H1 (cell line): ENCODE data around the gene CPE. TPM values are rescaled to one million over a fixed set of nuclear protein-coding genes. Genes with fewer than 3 reads are reported as not detected.

Experiments
- CTCF ChIA-PET: fragments of 300-600 bp; sonication (Branson Sonifier 250); formaldehyde crosslinking; loops from one replicate; lab custom pipeline; 2021; ENCODE audit not compliant: partially characterized antibody; lab: Charles Lee
- POLR2A ChIA-PET: fragments of 300-600 bp; sonication (Branson Sonifier 250); formaldehyde crosslinking; loops from one replicate; lab custom pipeline; 2021; ENCODE audit warnings: inconsistent platforms; ENCODE audit not compliant: partially characterized antibody; lab: Charles Lee
- DNase-seq, 2 experiments: peaks; one replicate each; pipeline versions ENCODE4 v3.0.0 to v3.0.0-alpha.2; 2010 to 2022; ENCODE audit warnings: low spot score in 2 of 2, low read depth in 1 of 2, mixed read lengths in 1 of 2
- FAIRE-seq: peaks from 2 replicates; lab custom pipeline; 2011; peaks lifted over from hg19 to GRCh38; lab: Jason Lieb, UNC
- H2AFZ ChIP-seq: 2 replicates; pipeline ENCODE4 v1.8.1; 2012; ENCODE audit warnings: low read length, inconsistent platforms
- H2AK5ac ChIP-seq: 2 replicates; pipeline ENCODE4 v1.6.1; 2013; ENCODE audit warnings: low read depth, low read length
- H2BK120ac ChIP-seq: replicated peaks from 2 replicates; pipeline ENCODE3; 2013; ENCODE audit warnings: low read depth, low read length, inconsistent platforms
- H2BK12ac ChIP-seq: 2 replicates; pipeline ENCODE4 v1.6.1; 2013; ENCODE audit warnings: low read depth, low read length
- H2BK15ac ChIP-seq: 2 replicates; pipeline ENCODE4 v1.6.1; 2013; ENCODE audit warnings: low read length
- H2BK20ac ChIP-seq: 2 replicates; pipeline ENCODE4 v1.6.1; 2013; ENCODE audit warnings: low read length
- H2BK5ac ChIP-seq: 2 replicates; pipeline ENCODE4 v1.6.1; 2013; ENCODE audit warnings: low read depth, low read length
- H3K14ac ChIP-seq: 2 replicates; pipeline ENCODE4 v1.6.1; 2013; ENCODE audit warnings: inconsistent platforms; ENCODE audit not compliant: insufficient read length
- H3K18ac ChIP-seq: 2 replicates; pipeline ENCODE4 v1.6.1; 2013; ENCODE audit warnings: low read length; ENCODE audit errors: extremely low read depth
- H3K23ac ChIP-seq: 2 replicates; pipeline ENCODE4 v1.6.1; 2013; ENCODE audit warnings: inconsistent platforms; ENCODE audit not compliant: insufficient read length
- H3K23me2 ChIP-seq: 2 replicates; pipeline ENCODE4 v1.6.1; 2013; ENCODE audit warnings: low read depth, low read length
- H3K27ac ChIP-seq: 2 replicates; pipeline ENCODE4 v1.6.1; 2011; ENCODE audit warnings: low read depth, low read length, inconsistent platforms
- H3K27me3 ChIP-seq, 4 experiments: replicated peaks in 1 of 4; 1 replicate in 1 of 4; 2 replicates in 3 of 4; pipeline versions ENCODE4 v1.6.1 to v1.8.1; 2011 to 2013; ENCODE audit warnings: low read length in 3 of 4, mild to moderate bottlenecking in 3 of 4, inconsistent platforms in 2 of 4, mixed read lengths in 2 of 4, moderate library complexity in 1 of 4; ENCODE audit not compliant: control insufficient read depth in 3 of 4, insufficient read depth in 3 of 4; ENCODE audit errors: extremely low read depth in 1 of 4
- H3K36me3 ChIP-seq, 4 experiments: 2 replicates each; pipeline versions ENCODE4 v1.6.1 to v1.8.1; 2011 to 2013; ENCODE audit warnings: mild to moderate bottlenecking in 4 of 4, low read length in 3 of 4, moderate library complexity in 2 of 4, control low read depth in 1 of 4, inconsistent platforms in 1 of 4; ENCODE audit not compliant: insufficient read depth in 4 of 4, control insufficient read depth in 2 of 4
- H3K4ac ChIP-seq: replicated peaks from 2 replicates; pipeline ENCODE3; 2013; ENCODE audit warnings: low read length, low read depth, mixed read lengths, inconsistent platforms; ENCODE audit not compliant: insufficient read length
- H3K4me1 ChIP-seq, 4 experiments: replicated peaks in 1 of 4; 1 replicate in 1 of 4; 2 replicates in 3 of 4; pipeline versions ENCODE4 v1.6.1 to v1.8.1; 2011 to 2013; ENCODE audit warnings: low read length in 3 of 4, inconsistent platforms in 2 of 4, mixed read lengths in 1 of 4; ENCODE audit not compliant: insufficient read depth in 4 of 4, control insufficient read depth in 3 of 4
- H3K4me2 ChIP-seq, 2 experiments: 2 replicates each; pipeline versions ENCODE4 v1.6.1 to v1.8.1; 2011 to 2013; ENCODE audit warnings: low read depth in 2 of 2, low read length in 2 of 2, control low read depth in 1 of 2, inconsistent platforms in 1 of 2, mild to moderate bottlenecking in 1 of 2; ENCODE audit not compliant: insufficient read depth in 1 of 2
- H3K4me3 ChIP-seq, 4 experiments: fragments of 200-600, 300-600 bp in 1 of 4; sonication (generic), shearing (Covaris generic), sonication (Bioruptor Twin) in 1 of 4; 2 replicates each; pipeline versions ENCODE4 v1.5.1 to v1.8.1; 2011 to 2016; ENCODE audit warnings: low read length in 4 of 4, low read depth in 3 of 4, control low read depth in 2 of 4, inconsistent platforms in 2 of 4, mild to moderate bottlenecking in 2 of 4, mixed read lengths in 1 of 4, moderate library complexity in 1 of 4; ENCODE audit not compliant: insufficient read depth in 2 of 4; ENCODE audit errors: extremely low read depth in 1 of 4
- H3K56ac ChIP-seq: replicated peaks from 2 replicates; pipeline ENCODE3; 2013; ENCODE audit warnings: low read depth, mild to moderate bottlenecking, mixed read lengths, low read length, inconsistent platforms; ENCODE audit not compliant: insufficient read length
- H3K79me1 ChIP-seq: 2 replicates; pipeline ENCODE4 v1.6.1; 2013; ENCODE audit warnings: low read depth, low read length, control low read depth
- H3K79me2 ChIP-seq, 2 experiments: 2 replicates each; pipeline versions ENCODE4 v1.6.1 to v1.8.1; 2012 to 2013; ENCODE audit warnings: low read length in 2 of 2, mild to moderate bottlenecking in 2 of 2, inconsistent platforms in 1 of 2; ENCODE audit not compliant: insufficient read depth in 2 of 2, control insufficient read depth in 1 of 2
- H3K9ac ChIP-seq, 4 experiments: replicated peaks in 1 of 4; 1 replicate in 1 of 4; 2 replicates in 3 of 4; pipeline versions ENCODE4 v1.6.1 to v1.8.1; 2011 to 2013; ENCODE audit warnings: low read depth in 3 of 4, low read length in 3 of 4, control low read depth in 2 of 4, mild to moderate bottlenecking in 2 of 4, moderate library complexity in 2 of 4, inconsistent platforms in 1 of 4; ENCODE audit errors: extremely low read depth in 1 of 4
- H3K9me3 ChIP-seq, 2 experiments: 2 replicates each; pipeline versions ENCODE4 v1.6.1 to v1.8.1; 2012 to 2013; ENCODE audit warnings: mild to moderate bottlenecking in 2 of 2, moderate library complexity in 2 of 2, control low read depth in 1 of 2, inconsistent platforms in 1 of 2, low read depth in 1 of 2, low read length in 1 of 2, mixed read lengths in 1 of 2; ENCODE audit not compliant: insufficient read depth in 2 of 2
- H4K20me1 ChIP-seq, 2 experiments: replicated peaks in 1 of 2; 2 replicates each; pipeline versions ENCODE3 to v1.8.1; 2011 to 2013; ENCODE audit warnings: inconsistent platforms in 2 of 2, low read length in 2 of 2, mild to moderate bottlenecking in 1 of 2; ENCODE audit not compliant: insufficient read depth in 2 of 2, control insufficient read depth in 1 of 2
- H4K5ac ChIP-seq: 2 replicates; pipeline ENCODE4 v1.6.1; 2013; ENCODE audit warnings: low read length, low read depth, mixed read lengths, inconsistent platforms; ENCODE audit not compliant: insufficient read length
- H4K8ac ChIP-seq: 2 replicates; pipeline ENCODE4 v1.8.0; 2013; ENCODE audit warnings: mild to moderate bottlenecking, moderate library complexity, low read length, inconsistent platforms; ENCODE audit not compliant: insufficient read depth; ENCODE audit errors: extremely low read depth
- H4K91ac ChIP-seq: replicated peaks from 2 replicates; pipeline ENCODE3; 2013; ENCODE audit warnings: low read length, mixed read lengths, inconsistent platforms; ENCODE audit not compliant: insufficient read length
- ASH2L ChIP-seq: fragments of 200-600, 300-600 bp; sonication (generic); IDR thresholded peaks from one replicate; pipeline ENCODE4 v1.7.1; 2017; ENCODE audit warnings: low read length
- BRCA1 ChIP-seq: IDR thresholded peaks from 2 replicates; pipeline ENCODE4 v1.6.1; 2012; ENCODE audit warnings: low read depth, low read length, improper control_type of control experiment
- CBX5 ChIP-seq: fragments of 300-800, 300-1000 bp; sonication (generic); IDR thresholded peaks from 2 replicates; pipeline ENCODE4 v1.7.1; 2016; ENCODE audit warnings: antibody characterized with exemption, low read length, low read depth
- CEBPB ChIP-seq: IDR thresholded peaks from 2 replicates; pipeline ENCODE4 v1.6.1; 2012; ENCODE audit warnings: low read depth, low read length
- GABPA ChIP-seq: IDR thresholded peaks from 2 replicates; pipeline ENCODE4 v1.6.1; 2011; ENCODE audit warnings: mild to moderate bottlenecking, low read length, moderate library complexity, borderline replicate concordance; ENCODE audit not compliant: insufficient read depth
- GTF2F1 ChIP-seq: IDR thresholded peaks from 2 replicates; pipeline ENCODE4 v1.6.1; 2012; ENCODE audit warnings: low read depth, low read length, improper control_type of control experiment, borderline replicate concordance
- KDM5A ChIP-seq: fragments of 200-600 bp; IDR thresholded peaks from 2 replicates; pipeline ENCODE4 v1.7.1; 2012; ENCODE audit warnings: mild to moderate bottlenecking, low read length, inconsistent platforms, mixed read lengths
- MAFK ChIP-seq: IDR thresholded peaks from 2 replicates; pipeline ENCODE4 v1.6.1; 2012; ENCODE audit warnings: low read depth, mild to moderate bottlenecking, improper control_type of control experiment, low read length
- SIX5 ChIP-seq: IDR thresholded peaks from 2 replicates; pipeline ENCODE4 v1.6.1; 2011; ENCODE audit warnings: mild to moderate bottlenecking, low read depth, low read length
- SP1 ChIP-seq: IDR thresholded peaks from 2 replicates; pipeline ENCODE4 v1.6.1; 2011; ENCODE audit warnings: low read depth, low read length
- SP4 ChIP-seq: IDR thresholded peaks from 2 replicates; pipeline ENCODE4 v1.6.1; 2012; ENCODE audit warnings: low read length, inconsistent platforms
- TAF1 ChIP-seq: IDR thresholded peaks from 2 replicates; pipeline ENCODE4 v1.6.1; 2011; ENCODE audit warnings: mild to moderate bottlenecking, low read depth, low read length
- TAF7 ChIP-seq: optimal IDR thresholded peaks from 2 replicates; pipeline ENCODE3; 2011; ENCODE audit warnings: low read depth, mild to moderate bottlenecking, inconsistent platforms, low read length, moderate library complexity, borderline replicate concordance
- TBP ChIP-seq: IDR thresholded peaks from 2 replicates; pipeline ENCODE4 v1.6.1; 2011; ENCODE audit warnings: low read depth, low read length, improper control_type of control experiment
- ZNF274 ChIP-seq: IDR thresholded peaks from 2 replicates; pipeline ENCODE4 v1.7.0; 2012; ENCODE audit warnings: low read length, borderline replicate concordance; ENCODE audit errors: extremely low read depth
- WGBS, 2 experiments: shearing (Covaris generic) in 1 of 2; methylation state at CpG; one replicate each; pipeline versions ENCODE4 v1.1.6 to v1.1.7; 2013 to 2015; ENCODE audit warnings: low lambda C conversion rate in 2 of 2, mixed read lengths in 2 of 2, inconsistent platforms in 1 of 2, low coverage in 1 of 2, missing lambda C conversion rate in 1 of 2; ENCODE audit not compliant: insufficient replicate concordance in 2 of 2, insufficient coverage in 1 of 2, insufficient read length in 1 of 2; ENCODE audit errors: extremely low coverage in 1 of 2, missing lambda C conversion rate in 1 of 2; 5-methylcytosine and 5-hydroxymethylcytosine counted together
- polyA plus RNA-seq, 7 experiments: library from polyadenylated mRNA; depleted of rRNA in 3 of 7; stranded (reverse) in 5 of 7; unstranded in 2 of 7; fragments of >200 nt in 5 of 7; fragments of 200-250 nt in 2 of 7; gene quantifications; 1 replicate in 5 of 7; 2 replicates in 1 of 7; 4 replicates in 1 of 7; pipeline versions ENCODE4 v1.2.1 to v1.2.3, GENCODE V29; 2011 to 2013; ENCODE audit warnings: missing spikeins in 2 of 7, mixed read lengths in 2 of 7
- total RNA-seq: library from RNA; stranded (reverse); fragmentation: NEBNext Ultra II Directional; extraction: Animal tissue kit (Norgen Biotek cat#: 25700); gene quantifications from 2 replicates; pipeline ENCODE4 v1.2.1, GENCODE V29; 2021

Gene CPE
- total and polyA plus RNA-seq, 2 of the 8 experiments (the other 6 are each of a cell fraction or from before 2014, with no cell fraction given): 9.4 to 10.2 TPM

- Histone ChIP-seq H3K14ac (no peak overlapping the region), H2BK12ac (no peak overlapping the region), H2BK15ac (no peak overlapping the region), H3K4ac (no peak overlapping the region), H2BK5ac (no peak overlapping the region), H3K56ac (no peak overlapping the region), H3K27ac (no peak overlapping the region), H3K79me1 (no peaks in the 10 kb centered on the region), H3K9ac (no peak overlapping the region), H3K4me1 (no peaks in the 10 kb centered on the region), H2AK5ac (no peak overlapping the region), H3K4me2 (no peak overlapping the region), H3K9me3 (no peaks in the 10 kb centered on the region), H4K20me1 (no peaks in the 10 kb centered on the region), H3K27me3 (no peaks in the 10 kb centered on the region), H4K8ac (no peak overlapping the region), H2BK120ac (no peak overlapping the region), H4K91ac (no peak overlapping the region), H3K79me2 (no peaks in the 10 kb centered on the region), H3K23ac (no peak overlapping the region), H2AFZ (no peak overlapping the region), H3K4me3 (no peak overlapping the region), H3K36me3 (no peaks in the 10 kb centered on the region), H2BK20ac (no peak overlapping the region), H3K18ac (no peak overlapping the region), H4K5ac (no peak overlapping the region), H3K23me2 (no peaks in the 10 kb centered on the region; the same call in 1 of the 2 replicates)
- DNase-seq (no peak), FAIRE-seq (no peak)
- POLR2A ChIA-PET: no interaction called here
- WGBS, 2 experiments: 91% methylated on average over 6 of the region's 6 CpGs; no CpG with 5 or more reads in 1 of the 2 experiments
- CTCF ChIA-PET: interaction anchor here (0.6 to 2.5 kb wide), 3 partner anchors 15 to 63 kb away, joined by 3 to 6 read pairs (median 4); no protein-coding TSS in a partner anchor
- TF ChIP-seq ZNF274 (no peak), CEBPB (no peak), BRCA1 (no peak), CBX5 (no peak), MAFK (no peak), KDM5A (no peak), SIX5 (no peak), GABPA (no peak), ASH2L (no peak), TBP (no peak), SP1 (no peak), GTF2F1 (no peak), TAF7 (no peak), SP4 (no peak), TAF1 (no peak)
Observed at GRCh38 chr4:165508372-165509120, 129.7 kb downstream of the CPE start.
